ENCODE results near the gene GBA3. TPM values are rescaled to one million over a fixed set of nuclear protein-coding genes. Genes with fewer than 3 reads are reported as not detected.

GBA3 gene
- polyA plus RNA-seq, 1 donor from 2014 or later: not detected

GRCh38 chr4:22668301-22668700, 24.4 kb upstream of the GBA3 start:
- H3K27me3 ChIP-seq (ENCODE audit: insufficient read depth, low read depth, low read length): no peaks in the 10 kb centered on the region
- H3K4me2 ChIP-seq (ENCODE audit: low read length): no peak overlapping the region
- H3K4me3 ChIP-seq (ENCODE audit: low read length): no peak overlapping the region
- no peak overlapping the region for H3K27ac ChIP-seq (ENCODE audit: low read length)
- no peaks in the 10 kb centered on the region for H3K9me3 ChIP-seq (ENCODE audit: low read length)
- H4K20me1 ChIP-seq (ENCODE audit: insufficient read depth): no peaks in the 10 kb centered on the region
- H3K79me2 ChIP-seq (replicated peaks; ENCODE audit: insufficient read depth, low read length): no peaks in the 10 kb centered on the region
- no peaks in the 10 kb centered on the region for H3K36me3 ChIP-seq (ENCODE audit: insufficient read depth, low read length)
- no peaks in the 10 kb centered on the region for H3F3A ChIP-seq (ENCODE audit: insufficient read depth, low read length, poor library complexity, severe bottlenecking)
- no peak for TF ChIP-seq EP300 (conservative IDR thresholded peaks at IDR 0.05; ENCODE audit: poor library complexity, severe bottlenecking)
- no peak for TF ChIP-seq POLR2AphosphoS5 (IDR thresholded peaks at IDR 0.05)
- TF ChIP-seq TAF1 (IDR thresholded peaks at IDR 0.05; ENCODE audit: low read depth): no peak
- TF ChIP-seq MXI1 (conservative IDR thresholded peaks at IDR 0.05; ENCODE audit: poor library complexity, severe bottlenecking): no peak
- TF ChIP-seq SMC3 (conservative IDR thresholded peaks at IDR 0.05; ENCODE audit: poor library complexity): no peak
- TF ChIP-seq CTCF (IDR thresholded peaks at IDR 0.05; ENCODE audit: poor library complexity, severe bottlenecking): no peak
- TF ChIP-seq RAD21 (conservative IDR thresholded peaks at IDR 0.05): no peak
- TF ChIP-seq REST (IDR thresholded peaks at IDR 0.05; ENCODE audit: borderline replicate concordance): no peak
- no peak for TF ChIP-seq EZH2 (IDR thresholded peaks at IDR 0.05; ENCODE audit: borderline replicate concordance, insufficient read depth, low read length, poor library complexity, severe bottlenecking)
- no peaks in the 10 kb centered on the region for H3K9me2 ChIP-seq (ENCODE audit: insufficient read depth, low read length)
- H3K9ac ChIP-seq (ENCODE audit: low read length): no peak overlapping the region
- no peak overlapping the region for H2AFZ ChIP-seq (ENCODE audit: low read depth, low read length)

GRCh38 chr4:22668702-22669101, 24.0 kb upstream of the GBA3 start:
- no peaks in the 10 kb centered on the region for H3K36me3 ChIP-seq (ENCODE audit: insufficient read depth, low read length)
- no peaks in the 10 kb centered on the region for H3K9me3 ChIP-seq (ENCODE audit: low read length)
- no peak overlapping the region for H3K4me2 ChIP-seq (ENCODE audit: low read length)
- H3K27ac ChIP-seq (ENCODE audit: low read length): no peak overlapping the region
- H3K9me2 ChIP-seq (ENCODE audit: insufficient read depth, low read length): no peaks in the 10 kb centered on the region
- no peaks in the 10 kb centered on the region for H3F3A ChIP-seq (ENCODE audit: insufficient read depth, low read length, poor library complexity, severe bottlenecking)
- no peaks in the 10 kb centered on the region for H4K20me1 ChIP-seq (ENCODE audit: insufficient read depth)
- no peaks in the 10 kb centered on the region for H3K79me2 ChIP-seq (replicated peaks; ENCODE audit: insufficient read depth, low read length)
- H3K4me3 ChIP-seq (ENCODE audit: low read length): no peak overlapping the region
- no peak overlapping the region for H3K9ac ChIP-seq (ENCODE audit: low read length)
- H2AFZ ChIP-seq (ENCODE audit: low read depth, low read length): no peak overlapping the region
- no peak for TF ChIP-seq CTCF (IDR thresholded peaks at IDR 0.05; ENCODE audit: poor library complexity, severe bottlenecking)
- no peak for TF ChIP-seq EP300 (conservative IDR thresholded peaks at IDR 0.05; ENCODE audit: poor library complexity, severe bottlenecking)
- no peak for TF ChIP-seq MXI1 (conservative IDR thresholded peaks at IDR 0.05; ENCODE audit: poor library complexity, severe bottlenecking)
- TF ChIP-seq SMC3 (conservative IDR thresholded peaks at IDR 0.05; ENCODE audit: poor library complexity): no peak
- H3K27me3 ChIP-seq (ENCODE audit: insufficient read depth, low read depth, low read length): no peaks in the 10 kb centered on the region
